ENCODE data around the gene TRIM71. TPM values are rescaled to one million over a fixed set of nuclear protein-coding genes. Genes with fewer than 3 reads are reported as not detected.

Gene TRIM71
- total RNA-seq, 1 experiment from 2014 or later: 0.17 TPM

DNA sequence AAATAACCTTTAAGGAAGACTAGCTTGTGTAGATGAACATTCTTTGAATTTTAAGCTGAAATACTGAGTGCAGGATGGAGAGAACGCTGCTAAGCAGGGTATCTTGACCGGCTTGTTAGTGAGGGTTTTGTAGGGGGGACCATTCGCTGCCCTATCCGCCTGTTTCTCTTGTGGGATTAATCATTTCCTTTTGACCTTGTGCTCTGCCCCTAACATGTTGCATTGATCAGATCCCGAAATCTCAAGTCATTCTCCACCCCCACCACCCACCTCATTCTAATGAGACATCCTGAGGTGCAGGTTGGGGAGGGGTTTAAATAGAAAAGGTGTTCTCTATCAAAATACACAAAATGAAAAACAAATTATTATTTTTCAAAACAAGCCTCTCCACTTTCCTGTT lies 32.8 kb downstream of the TRIM71 start:
- intact Hi-C loops (cut with micrococcal nuclease): no loop called here
- Histone ChIP-seq H3K9ac (ENCODE audit: low read length) (no peak overlapping the region), H3K9me3 (ENCODE audit: control insufficient read depth in 1 of 2, insufficient read depth in 1 of 2, low read depth in 1 of 2, low read length in 2 of 2) (no peaks in the 10 kb centered on the region), H3K27ac (ENCODE audit: low read depth, low read length) (no peak overlapping the region), H3K36me3 (ENCODE audit: control insufficient read depth in 1 of 2, insufficient read depth in 2 of 2, low read length in 2 of 2) (no peaks in the 10 kb centered on the region), H3K4me3 (replicated peaks in 1 of 2; ENCODE audit: low read depth in 1 of 2, low read length in 2 of 2) (no peak overlapping the region), H4K20me1 (ENCODE audit: insufficient read depth) (no peaks in the 10 kb centered on the region), H3K27me3 (ENCODE audit: insufficient read depth, low read length) (no peaks in the 10 kb centered on the region), H3K4me1 (ENCODE audit: control insufficient read depth in 1 of 2, insufficient read depth in 2 of 2, low read length in 2 of 2) (no peaks in the 10 kb centered on the region), H2AFZ (ENCODE audit: low read depth, low read length, poor library complexity, severe bottlenecking) (no peak overlapping the region), H3K9me2 (ENCODE audit: insufficient read depth) (no peaks in the 10 kb centered on the region), H3K79me2 (ENCODE audit: insufficient read depth, low read length) (no peaks in the 10 kb centered on the region), H3K4me2 (ENCODE audit: low read length) (no peak overlapping the region)
- TF ChIP-seq RAD21 (IDR thresholded peaks at IDR 0.05; ENCODE audit: low read depth): no peak
- no peak for TF ChIP-seq ATF3 (IDR thresholded peaks at IDR 0.05)
- TF ChIP-seq YY1 (IDR thresholded peaks at IDR 0.05; ENCODE audit: extremely low read depth, insufficient replicate concordance, low read depth, low read length): no peak
- no peak for TF ChIP-seq EGR1 (IDR thresholded peaks at IDR 0.05; ENCODE audit: low read depth)
- no peak for TF ChIP-seq SIN3A (IDR thresholded peaks at IDR 0.05; ENCODE audit: low read depth)
- TF ChIP-seq, protein P1, sequence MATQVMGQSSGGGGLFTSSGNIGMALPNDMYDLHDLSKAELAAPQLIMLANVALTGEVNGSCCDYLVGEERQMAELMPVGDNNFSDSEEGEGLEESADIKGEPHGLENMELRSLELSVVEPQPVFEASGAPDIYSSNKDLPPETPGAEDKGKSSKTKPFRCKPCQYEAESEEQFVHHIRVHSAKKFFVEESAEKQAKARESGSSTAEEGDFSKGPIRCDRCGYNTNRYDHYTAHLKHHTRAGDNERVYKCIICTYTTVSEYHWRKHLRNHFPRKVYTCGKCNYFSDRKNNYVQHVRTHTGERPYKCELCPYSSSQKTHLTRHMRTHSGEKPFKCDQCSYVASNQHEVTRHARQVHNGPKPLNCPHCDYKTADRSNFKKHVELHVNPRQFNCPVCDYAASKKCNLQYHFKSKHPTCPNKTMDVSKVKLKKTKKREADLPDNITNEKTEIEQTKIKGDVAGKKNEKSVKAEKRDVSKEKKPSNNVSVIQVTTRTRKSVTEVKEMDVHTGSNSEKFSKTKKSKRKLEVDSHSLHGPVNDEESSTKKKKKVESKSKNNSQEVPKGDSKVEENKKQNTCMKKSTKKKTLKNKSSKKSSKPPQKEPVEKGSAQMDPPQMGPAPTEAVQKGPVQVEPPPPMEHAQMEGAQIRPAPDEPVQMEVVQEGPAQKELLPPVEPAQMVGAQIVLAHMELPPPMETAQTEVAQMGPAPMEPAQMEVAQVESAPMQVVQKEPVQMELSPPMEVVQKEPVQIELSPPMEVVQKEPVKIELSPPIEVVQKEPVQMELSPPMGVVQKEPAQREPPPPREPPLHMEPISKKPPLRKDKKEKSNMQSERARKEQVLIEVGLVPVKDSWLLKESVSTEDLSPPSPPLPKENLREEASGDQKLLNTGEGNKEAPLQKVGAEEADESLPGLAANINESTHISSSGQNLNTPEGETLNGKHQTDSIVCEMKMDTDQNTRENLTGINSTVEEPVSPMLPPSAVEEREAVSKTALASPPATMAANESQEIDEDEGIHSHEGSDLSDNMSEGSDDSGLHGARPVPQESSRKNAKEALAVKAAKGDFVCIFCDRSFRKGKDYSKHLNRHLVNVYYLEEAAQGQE (IDR thresholded peaks at IDR 0.05; ENCODE audit: low read depth): no peak
- no peak for TF ChIP-seq ZFX (IDR thresholded peaks at IDR 0.05)
- TF ChIP-seq POLR2A (IDR thresholded peaks at IDR 0.05; ENCODE audit: borderline replicate concordance, extremely low read depth, insufficient read depth, insufficient read length): no peak
- no TSS peak for BruUV-seq (replicated peaks)
- ATAC-seq: no peak
- ChIA-PET CTCF (no interaction called here), RAD21 (ENCODE audit: low non-redundant PET in 1 of 2, low total read pairs in 2 of 2, uncharacterized antibody in 2 of 2, unreplicated experiment in 2 of 2) (no interaction called here), POLR2A (no interaction called here)
- no peak for DNase-seq (ENCODE audit: low read depth, low spot score)

Data from HCT116 (cell line).